ENCODE results near the gene NF2.
"Not testable (repeated sequence)": the region's sequence is repeated elsewhere in the genome, so short reads cannot be mapped to it uniquely, and the experiment has no call there.

The NF2 gene

GRCh38 chr22:29596408-29596807 lies 7.0 kb upstream of the NF2 start:
- no peak for DNase-seq (ENCODE audit: low read depth)

GRCh38 chr22:29597871-29598683 lies 5.4 kb upstream of the NF2 start:
- not testable (repeated sequence) for DNase-seq (ENCODE audit: low read depth)

GRCh38 chr22:29598684-29599020 lies 4.8 kb upstream of the NF2 start:
- no peak for DNase-seq (ENCODE audit: low read depth)

- no peak for DNase-seq (ENCODE audit: low read depth)
Observed at GRCh38 chr22:29604076-29604360, 585 bp downstream of the NF2 start.

- no peak for DNase-seq (ENCODE audit: low read depth)
Observed at GRCh38 chr22:29605527-29605850, 2.1 kb downstream of the NF2 start.

- DNase-seq (ENCODE audit: low read depth), result no peak
Observed at GRCh38 chr22:29606320-29606719, 2.9 kb downstream of the NF2 start.

GRCh38 chr22:29607426-29607825 lies 4.0 kb downstream of the NF2 start:
- DNase-seq (ENCODE audit: low read depth), result no peak

- no peak for DNase-seq (ENCODE audit: low read depth)
Observed at GRCh38 chr22:29609139-29609538, 5.7 kb downstream of the NF2 start.

GRCh38 chr22:29610780-29611179 lies 7.3 kb downstream of the NF2 start:
- DNase-seq (ENCODE audit: low read depth), result no peak

GRCh38 chr22:29615705-29616327 lies 12.4 kb downstream of the NF2 start:
- DNase-seq (ENCODE audit: low read depth), result no peak

- no peak for DNase-seq (ENCODE audit: low read depth)
Observed at GRCh38 chr22:29617922-29618629, 14.6 kb downstream of the NF2 start.

GRCh38 chr22:29621761-29622526 lies 18.5 kb downstream of the NF2 start:
- peak; percentile 98 for DNase-seq (ENCODE audit: low read depth)

GRCh38 chr22:29623059-29623458 lies 19.6 kb downstream of the NF2 start:
- no peak for DNase-seq (ENCODE audit: low read depth)

- DNase-seq (ENCODE audit: low read depth), result no peak
Observed at GRCh38 chr22:29623553-29624169, 20.2 kb downstream of the NF2 start.

- DNase-seq (ENCODE audit: low read depth), result peak; percentile 60
Observed at GRCh38 chr22:29625090-29625825, 21.8 kb downstream of the NF2 start.

GRCh38 chr22:29626497-29627195 lies 23.2 kb downstream of the NF2 start:
- DNase-seq (ENCODE audit: low read depth), result peak; percentile 91

- no peak for DNase-seq (ENCODE audit: low read depth)
Observed at GRCh38 chr22:29627196-29627535, 23.7 kb downstream of the NF2 start.

- DNase-seq (ENCODE audit: low read depth), result no peak
Observed at GRCh38 chr22:29628996-29629902, 25.8 kb downstream of the NF2 start.

- no peak for DNase-seq (ENCODE audit: low read depth)
Observed at GRCh38 chr22:29629903-29630516, 26.6 kb downstream of the NF2 start.

GRCh38 chr22:29630987-29631386 lies 27.6 kb downstream of the NF2 start:
- DNase-seq (ENCODE audit: low read depth), result no peak

Data from non-pigmented ciliary epithelial cell (primary cell).